Ovary (tissue), 3 donors: ENCODE data around the gene SLC9A3.

Source experiments
- CTCF ChIP-seq, 3 donors: fragments of 450-650 bp in 2 of 3; fragments of 200-600 bp in 1 of 3; IDR thresholded peaks; one replicate each; pipeline versions ENCODE4 v1.5.1 to v1.8.0; 2016 to 2022; ENCODE audit warnings: antibody characterized with exemption in 3 of 3, mild to moderate bottlenecking in 1 of 3
- EP300 ChIP-seq: sonication (generic); formaldehyde crosslinking; IDR thresholded peaks from one replicate; pipeline ENCODE4 v1.6.1; 2017; ENCODE audit warnings: antibody characterized with exemption
- donor health status: DM: no; HTN: no; CAD: no.

- TF ChIP-seq CTCF (IDR thresholded peaks at IDR 0.05) (no peak), EP300 (no peak)
Measured at GRCh38 chr5:449151-449550, 75.1 kb downstream of the SLC9A3 start.
